GM19467 (cell line): ENCODE data around the gene RSPO1.
"Not testable (repeated sequence)": the region's sequence is repeated elsewhere in the genome, so short reads cannot be mapped to it uniquely, and the experiment has no call there.

Experiments used
- ATAC-seq: cut with Tn5 transposase; IDR thresholded peaks from one replicate; pipeline ENCODE4 v1.9.1; 2021; ENCODE audit warnings: mild to moderate bottlenecking, moderate library complexity; ENCODE audit not compliant: unreplicated experiment

The RSPO1 gene, protein sequence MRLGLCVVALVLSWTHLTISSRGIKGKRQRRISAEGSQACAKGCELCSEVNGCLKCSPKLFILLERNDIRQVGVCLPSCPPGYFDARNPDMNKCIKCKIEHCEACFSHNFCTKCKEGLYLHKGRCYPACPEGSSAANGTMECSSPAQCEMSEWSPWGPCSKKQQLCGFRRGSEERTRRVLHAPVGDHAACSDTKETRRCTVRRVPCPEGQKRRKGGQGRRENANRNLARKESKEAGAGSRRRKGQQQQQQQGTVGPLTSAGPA

GRCh38 chr1:37634244-37634991 is at the start of gene RSPO1:
Gene RSPO1, minus strand, starts transcription at chr1:37634892. Its CDS starts 5,231 bp downstream, at chr1:37629661.
- ATAC-seq, result no peak

GRCh38 chr1:37684182-37684581 is 49.5 kb upstream of the RSPO1 start:
- ATAC-seq, result not testable (repeated sequence)

DNA sequence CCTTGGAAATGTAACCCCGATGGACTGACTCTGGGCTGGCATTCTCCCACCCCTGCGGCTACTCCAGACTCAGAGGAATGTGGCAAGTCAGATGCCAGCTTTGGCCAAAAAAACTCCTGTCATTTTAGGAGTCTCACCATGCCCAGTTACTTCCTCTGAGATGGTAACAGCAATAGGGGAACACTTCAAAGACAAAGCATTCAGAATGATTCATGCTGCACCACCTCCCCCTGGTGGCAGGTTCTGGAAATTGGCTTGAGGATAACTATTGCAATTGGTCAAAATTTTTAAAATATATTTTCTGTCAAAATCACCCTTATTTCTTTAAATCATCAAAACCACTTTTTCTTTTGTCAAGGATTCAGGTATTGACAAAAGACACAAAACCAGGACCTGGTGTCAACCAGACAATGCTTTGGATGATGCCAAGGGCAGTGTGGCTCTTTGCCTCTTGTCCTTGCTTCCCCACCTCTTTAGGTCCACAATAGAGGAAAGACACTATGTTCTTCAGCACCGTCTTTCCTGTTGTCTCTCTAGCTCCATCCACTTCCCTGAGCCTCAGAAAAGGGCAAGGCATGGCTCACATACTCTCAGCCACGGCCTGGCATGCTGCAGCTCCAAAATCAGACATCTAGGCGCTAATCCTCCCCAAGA is 47.8 kb upstream of the RSPO1 start:
- no peak for ATAC-seq

GRCh38 chr1:37680933-37681332 is 46.2 kb upstream of the RSPO1 start:
- no peak for ATAC-seq

GRCh38 chr1:37677808-37678207 is 43.1 kb upstream of the RSPO1 start:
- no peak for ATAC-seq

- ATAC-seq, result no peak
Measured at GRCh38 chr1:37677143-37677439, 42.4 kb upstream of the RSPO1 start.

DNA sequence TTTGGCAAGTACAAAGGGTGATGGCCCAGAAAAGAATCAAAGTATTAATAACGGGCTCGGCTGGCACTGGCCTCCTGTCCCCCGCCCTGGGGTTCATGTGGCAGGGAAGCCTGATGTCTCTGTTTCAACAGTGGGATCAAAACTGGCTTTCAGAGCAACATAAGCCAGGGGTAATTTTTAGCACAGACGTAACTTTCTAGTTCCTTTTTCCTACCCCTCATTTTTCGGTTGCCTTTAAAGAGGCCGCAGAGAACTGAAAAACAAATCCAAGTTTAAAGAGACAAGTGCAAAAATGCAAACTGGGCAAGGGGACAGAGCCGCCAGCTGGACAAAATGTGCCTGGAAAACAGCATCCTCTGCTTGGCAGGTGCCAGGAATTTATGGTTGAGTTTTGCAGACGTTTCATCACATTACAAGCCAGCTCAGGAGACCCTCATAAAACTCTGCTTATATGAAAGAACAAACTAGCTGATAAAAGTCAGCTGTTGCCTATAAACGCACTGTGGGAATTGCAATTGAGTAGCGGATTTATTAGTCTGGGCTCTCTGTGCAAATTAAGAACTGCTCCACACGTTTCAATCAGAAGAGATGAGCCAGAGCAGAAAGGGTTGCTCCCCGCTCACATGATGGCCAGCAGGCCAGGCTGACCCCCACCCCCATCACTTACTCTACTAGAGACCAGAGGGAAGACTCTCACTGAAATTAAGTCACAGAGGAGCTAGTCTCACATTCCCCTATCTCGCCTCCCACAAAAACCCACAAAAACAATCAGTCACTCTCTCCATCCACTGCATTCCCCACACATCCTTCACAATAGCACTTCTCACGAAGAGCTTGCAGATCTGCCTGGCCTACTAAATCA is 41.8 kb upstream of the RSPO1 start:
- ATAC-seq, result no peak

DNA sequence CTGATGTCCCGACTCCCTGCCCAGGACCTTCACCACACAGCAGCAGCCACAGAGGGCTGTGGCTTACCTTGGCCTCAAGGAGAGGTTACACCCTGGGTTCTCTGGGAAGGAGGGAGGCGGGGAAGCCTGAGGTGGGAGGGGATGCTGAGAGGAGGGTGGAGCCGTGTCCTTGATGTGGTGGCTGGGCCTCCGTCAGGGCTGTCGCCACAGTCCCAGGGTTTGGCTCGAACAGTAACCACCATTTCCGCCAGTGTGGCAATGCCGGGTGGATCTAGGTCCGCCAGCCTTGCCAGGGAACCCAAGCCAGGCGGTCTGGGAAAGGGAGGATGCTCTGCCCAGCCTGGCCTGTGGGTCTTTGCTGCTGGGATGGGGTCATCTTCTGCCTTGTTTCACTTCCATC is 39.2 kb upstream of the RSPO1 start:
- ATAC-seq, result no peak

DNA sequence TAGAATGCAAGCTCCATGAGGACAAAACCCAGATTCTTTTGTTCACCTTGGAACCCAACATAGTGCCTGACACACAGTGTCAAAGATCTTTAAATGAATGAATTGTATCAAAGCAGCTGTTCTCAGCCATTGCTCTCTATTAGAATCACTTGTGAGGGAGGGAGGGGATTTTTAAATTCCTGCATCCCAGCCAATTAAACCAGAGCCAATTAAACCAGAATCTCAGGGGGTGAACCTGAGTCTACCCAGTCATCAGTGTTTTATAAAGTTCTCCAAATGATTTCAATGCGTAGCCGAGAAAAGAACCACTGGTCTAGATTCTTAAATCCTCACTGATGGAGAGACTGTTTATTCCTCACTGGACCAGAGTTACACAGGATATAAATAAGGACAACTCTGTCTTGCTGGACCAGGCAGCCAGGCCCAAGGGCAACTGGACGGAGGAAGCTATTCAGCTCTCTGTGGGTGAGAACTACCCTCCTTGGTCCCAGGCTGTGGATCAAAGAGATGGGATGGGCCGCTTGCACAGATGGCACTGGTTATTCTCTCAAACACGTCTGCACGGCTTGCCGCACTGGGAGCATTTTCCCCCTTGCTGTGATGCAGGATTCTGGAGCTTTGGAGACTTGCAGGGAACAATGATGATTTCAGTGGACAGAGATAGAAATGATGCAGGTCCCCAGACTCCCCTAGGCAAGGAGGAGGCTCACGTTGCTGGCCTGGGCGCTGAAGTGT is 37.6 kb upstream of the RSPO1 start:
- ATAC-seq, result no peak

DNA sequence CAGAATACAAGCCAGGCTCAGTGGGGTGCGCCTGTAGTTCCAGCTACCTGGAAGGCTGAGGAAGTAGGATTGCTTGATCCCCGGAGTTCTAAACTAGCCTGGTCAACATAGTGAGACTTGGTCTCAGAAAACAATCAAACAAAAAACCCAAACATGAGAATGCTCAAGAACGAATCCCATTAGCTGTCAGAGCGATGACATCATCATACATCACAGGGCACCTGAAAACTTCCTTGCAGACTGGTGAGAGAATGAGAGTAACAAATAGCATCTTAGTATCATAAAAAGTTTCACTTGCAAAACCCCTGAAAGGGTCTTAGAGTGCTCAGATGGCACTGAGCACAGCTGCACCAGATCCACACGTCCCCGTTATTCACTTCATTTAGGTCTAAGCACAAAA is 36.6 kb upstream of the RSPO1 start:
- ATAC-seq, result no peak

DNA sequence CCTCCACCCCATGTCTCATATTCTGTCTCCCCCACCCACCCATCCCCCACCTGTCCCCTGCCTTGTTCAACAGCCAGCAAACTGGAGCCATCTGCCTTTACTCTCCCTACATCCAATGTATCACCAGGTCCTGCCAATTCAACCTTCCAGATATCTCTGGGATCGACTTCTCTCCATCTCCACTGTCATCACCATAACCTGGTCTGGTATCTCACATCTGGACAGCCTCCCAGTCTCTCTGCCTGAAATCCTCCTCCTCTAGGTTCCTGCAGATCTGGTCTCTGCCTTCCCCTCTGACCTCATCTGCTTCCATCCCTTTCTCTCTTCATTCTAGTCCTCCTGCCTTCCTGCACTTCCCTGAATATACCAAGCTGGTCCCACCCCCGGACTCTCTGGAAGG is 35.4 kb upstream of the RSPO1 start:
- no peak for ATAC-seq

GRCh38 chr1:37667023-37667671 is 32.5 kb upstream of the RSPO1 start:
- ATAC-seq, result no peak

- no peak for ATAC-seq
Measured at GRCh38 chr1:37666241-37666867, 31.7 kb upstream of the RSPO1 start.

GRCh38 chr1:37663426-37664000 is 28.8 kb upstream of the RSPO1 start:
- no peak for ATAC-seq

- no peak for ATAC-seq
Measured at GRCh38 chr1:37662031-37662755, 27.5 kb upstream of the RSPO1 start.

DNA sequence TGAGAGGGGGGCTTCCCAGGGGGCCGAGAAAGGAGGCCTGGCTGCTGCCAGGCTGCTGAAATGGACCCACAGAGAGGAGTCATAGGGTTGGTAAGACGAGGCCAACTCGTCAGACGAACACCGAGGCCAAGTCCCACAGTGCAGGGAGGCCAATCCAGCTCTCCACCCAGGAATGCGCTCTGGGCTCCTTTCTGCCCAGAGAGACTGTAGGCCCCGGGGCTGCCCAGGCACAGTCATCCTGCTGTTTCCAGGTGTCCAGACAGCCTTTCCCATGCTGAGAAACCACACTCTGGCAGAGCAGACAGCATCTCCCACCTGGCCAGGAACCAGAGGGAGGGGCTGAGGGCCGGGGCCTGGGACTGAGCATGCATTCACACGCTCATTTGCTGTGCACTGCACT is 26.7 kb upstream of the RSPO1 start:
- no peak for ATAC-seq

- ATAC-seq, result no peak
Measured at GRCh38 chr1:37660664-37661063, 26.0 kb upstream of the RSPO1 start.

- no peak for ATAC-seq
Measured at GRCh38 chr1:37658486-37658885, 23.8 kb upstream of the RSPO1 start.
